ENCODE results near the gene PHLPP1. TPM values are rescaled to one million over a fixed set of nuclear protein-coding genes. Genes with fewer than 3 reads are reported as not detected.

Gene PHLPP1
- polyA plus RNA-seq: 25.8 and 26.8 TPM in 2 replicates

DNA sequence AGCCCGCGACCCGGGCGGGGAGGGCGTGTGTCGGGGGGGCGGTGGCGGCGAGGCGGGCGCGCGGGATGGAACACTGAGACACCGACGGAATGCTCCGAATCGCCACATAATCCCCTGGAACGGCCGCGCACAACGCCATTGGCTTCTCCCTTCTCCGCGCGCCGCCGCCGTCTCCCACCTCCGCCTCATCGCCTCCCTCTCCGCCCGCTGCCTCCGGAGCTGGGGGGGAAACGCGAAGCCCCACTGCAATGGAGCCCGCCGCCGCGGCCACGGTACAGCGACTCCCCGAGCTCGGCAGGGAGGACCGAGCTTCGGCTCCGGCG, at the start of gene PHLPP1:
Gene PHLPP1 (plus strand): TSS at position 106 of the 323 bp plus-strand sequence. CDS start 143 bp downstream, at position 249.

Other genes with a start within 250 kb of the PHLPP1 start
- gene ZCCHC2, start 192.5 kb upstream of the PHLPP1 start, polyA plus RNA-seq: 5.8 and 16.5 TPM in 2 replicates

Data from Purkinje cell (primary cell).